Measurements from ENCODE around the gene HAND1.
A peak's percentile ranks its signal among the peaks of the same experiment; 100 is the strongest.

HAND1 gene

DNA sequence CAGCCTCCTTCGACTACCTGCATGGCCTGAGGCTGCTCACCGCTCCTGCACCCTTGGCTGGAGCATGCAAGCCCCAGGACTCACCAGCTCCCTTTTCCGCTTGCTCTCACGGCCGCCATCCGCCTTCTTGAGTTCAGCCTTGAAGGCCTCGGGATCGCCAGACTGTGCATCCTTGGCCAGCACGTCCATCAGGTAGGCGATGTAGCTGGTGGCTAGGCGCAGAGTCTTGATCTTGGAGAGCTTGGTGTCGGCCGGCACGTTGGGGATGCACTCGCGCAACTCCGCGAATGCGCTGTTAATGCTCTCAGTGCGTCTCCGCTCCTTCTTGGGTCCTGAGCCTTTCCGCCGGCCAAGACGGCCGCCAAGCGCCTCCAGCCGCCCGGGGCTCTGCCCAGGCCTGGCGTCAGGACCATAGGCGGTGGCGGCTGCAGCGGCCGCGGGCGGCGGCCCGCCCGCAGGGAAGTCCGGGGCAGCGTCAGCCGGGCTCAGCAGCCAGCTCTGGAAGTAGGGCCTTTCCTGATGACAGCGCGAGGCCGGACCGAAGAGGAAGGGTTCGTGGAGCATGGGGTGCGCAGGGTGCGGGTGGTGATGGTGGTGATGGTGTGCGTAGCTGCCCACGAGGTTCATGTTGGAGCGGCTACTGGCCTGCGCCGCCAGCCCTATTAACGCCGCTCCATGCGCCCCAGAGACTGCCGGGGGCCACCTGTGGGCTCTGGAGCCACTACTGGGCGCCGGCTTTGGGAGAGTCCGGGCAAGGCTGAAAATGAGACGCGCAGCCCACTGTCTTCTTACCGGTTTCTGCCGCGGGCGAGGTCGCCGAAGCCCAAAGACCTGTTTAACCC is 424 bp downstream of the HAND1 start:
- DNase-seq, result no peak

GRCh38 chr5:154476354-154477205 is 1.4 kb downstream of the HAND1 start:
- no peak for DNase-seq

DNA sequence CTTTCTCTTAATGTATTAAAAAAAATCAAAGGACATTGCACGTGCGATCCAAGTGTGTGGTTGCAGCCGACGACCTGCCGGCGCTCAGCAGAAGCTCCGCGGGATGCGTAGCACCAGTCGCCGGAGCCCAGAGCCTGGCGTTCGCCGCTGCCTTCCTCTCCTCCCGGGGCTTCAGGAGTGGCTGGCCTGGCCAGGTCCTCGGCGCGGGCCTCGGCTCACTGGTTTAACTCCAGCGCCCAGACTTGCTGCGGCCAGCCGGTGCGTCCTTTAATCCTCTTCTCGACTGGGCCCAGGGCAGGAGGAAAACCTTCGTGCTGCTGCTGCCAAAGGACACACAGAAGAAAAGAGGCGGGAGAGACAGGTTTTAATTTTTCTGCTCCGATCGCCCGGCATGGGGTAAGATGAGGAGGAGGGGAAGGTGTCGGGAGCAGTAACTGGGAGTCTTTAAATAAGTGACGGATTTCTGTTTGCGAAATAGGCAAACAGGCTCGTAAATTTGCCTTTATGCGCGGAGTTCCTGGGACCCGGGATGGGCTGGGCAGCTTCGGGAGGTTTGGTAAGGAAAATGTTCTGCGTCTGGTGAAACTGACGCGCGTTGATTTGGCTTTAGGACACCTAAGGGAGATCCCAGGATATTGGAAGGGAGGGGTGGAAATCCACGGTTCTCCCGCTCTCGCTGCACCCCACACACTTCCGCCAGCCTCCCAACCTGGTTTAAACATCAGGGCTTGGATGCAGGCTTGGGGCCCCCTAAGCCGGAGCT is 2.3 kb downstream of the HAND1 start:
- DNase-seq, result no peak

DNA sequence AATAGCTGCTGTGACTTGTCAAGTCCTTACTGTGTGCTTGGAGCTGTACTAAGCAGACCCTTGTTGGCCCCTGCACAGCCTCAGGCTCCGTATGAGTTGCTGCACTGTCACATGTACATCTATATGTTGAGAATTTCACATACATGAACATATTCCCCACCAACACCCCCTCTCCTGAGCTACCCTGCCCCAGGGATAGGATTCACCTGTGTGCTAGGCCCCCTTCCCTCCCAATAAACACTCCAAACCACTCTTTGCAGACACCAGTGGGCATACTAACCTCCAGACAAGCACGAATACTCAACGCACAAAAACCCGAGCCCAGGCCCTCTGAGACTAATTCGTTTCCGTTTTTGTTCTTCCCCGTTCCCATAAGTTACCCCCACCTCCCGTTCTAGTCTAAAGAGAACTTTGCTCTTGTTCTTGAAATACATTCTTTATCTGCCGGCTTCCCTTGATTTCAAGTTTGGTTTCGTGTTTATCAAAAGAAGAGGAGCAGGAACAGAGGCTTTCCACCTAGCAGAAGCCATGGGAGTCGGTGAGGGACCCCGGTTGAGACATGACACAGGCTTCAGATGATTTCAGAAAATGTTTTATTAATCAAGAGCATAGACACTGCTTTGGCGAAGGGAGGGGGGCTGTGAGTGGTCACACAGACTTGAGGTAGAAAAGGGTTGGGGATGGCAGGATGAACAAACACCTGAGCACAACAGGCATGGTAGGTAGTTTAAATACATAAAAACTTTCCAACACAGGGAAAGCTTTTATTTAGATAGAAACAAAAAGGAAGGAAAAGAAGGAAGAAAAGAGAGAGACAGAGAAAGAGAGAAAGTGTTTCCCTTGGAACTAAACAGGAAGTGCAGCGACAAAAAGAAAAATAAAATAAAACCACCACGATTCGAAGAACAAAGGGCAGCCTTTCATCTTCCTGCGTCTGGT is 3.4 kb downstream of the HAND1 start:
- no peak for DNase-seq

- no peak for DNase-seq
Measured at GRCh38 chr5:154473581-154474283, 4.3 kb downstream of the HAND1 start.

- no peak for DNase-seq
Measured at GRCh38 chr5:154472871-154473580, 5.0 kb downstream of the HAND1 start.

DNA sequence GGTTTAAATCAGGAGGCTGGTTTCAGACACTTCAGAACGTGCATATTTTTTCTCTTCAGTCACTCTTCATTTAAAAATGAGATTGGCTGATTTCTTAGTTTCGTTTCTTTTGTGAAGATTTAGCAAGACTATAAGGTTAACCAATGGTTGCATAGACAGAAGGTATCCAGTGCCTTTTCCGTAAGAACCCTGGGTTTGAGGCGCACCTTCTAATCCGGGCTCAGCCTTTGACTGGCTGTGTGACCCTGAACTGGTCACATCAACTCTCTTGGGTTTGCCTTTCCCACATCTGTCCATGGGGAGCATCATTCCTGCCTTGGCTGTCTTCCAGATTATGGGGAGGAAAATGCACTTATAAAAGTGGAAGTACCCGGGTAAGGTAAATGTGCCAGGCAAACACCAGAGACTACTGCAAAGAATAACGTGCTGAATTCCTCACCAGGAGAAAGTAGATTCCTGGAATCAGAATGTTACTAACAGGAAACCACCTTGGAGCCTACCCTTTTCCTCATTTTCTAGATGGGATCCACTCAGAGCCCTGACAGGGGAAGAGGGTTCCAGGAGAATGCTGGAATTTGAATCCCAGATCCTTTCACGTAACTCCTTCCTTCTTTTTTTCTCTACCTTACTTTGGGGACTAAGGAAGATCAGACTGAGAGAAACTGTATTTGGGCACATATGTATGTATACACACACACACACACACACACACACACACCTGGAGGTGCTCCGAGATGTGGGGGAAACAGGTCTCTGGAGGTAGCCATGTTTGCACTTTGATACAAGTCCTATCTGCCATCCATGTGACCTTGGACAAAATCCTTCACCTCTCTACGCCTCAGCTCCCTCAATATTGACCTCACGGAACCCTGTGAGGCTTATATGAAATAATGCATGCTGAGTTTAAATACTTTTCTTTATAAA is 6.8 kb downstream of the HAND1 start:
- no peak for DNase-seq

DNA sequence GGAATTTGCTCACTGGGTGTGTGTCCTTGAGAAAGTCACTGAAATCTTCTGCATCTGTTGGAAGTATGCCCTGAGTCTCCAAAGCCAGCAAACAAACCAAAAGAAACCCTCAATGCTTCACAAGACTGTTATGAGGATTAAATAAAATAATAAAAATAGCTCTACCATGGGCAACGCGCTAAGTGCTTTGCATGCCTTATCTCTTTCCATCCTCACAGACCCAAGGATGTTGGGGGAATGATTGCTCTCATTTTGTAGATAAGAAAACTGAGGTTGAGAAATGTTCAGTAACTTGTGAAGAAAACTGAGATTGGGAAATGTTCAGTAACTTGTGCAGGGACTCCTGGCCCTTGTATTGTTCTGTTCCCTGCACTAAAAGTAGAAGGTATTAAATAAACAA is 7.9 kb downstream of the HAND1 start:
- no peak for DNase-seq

DNA sequence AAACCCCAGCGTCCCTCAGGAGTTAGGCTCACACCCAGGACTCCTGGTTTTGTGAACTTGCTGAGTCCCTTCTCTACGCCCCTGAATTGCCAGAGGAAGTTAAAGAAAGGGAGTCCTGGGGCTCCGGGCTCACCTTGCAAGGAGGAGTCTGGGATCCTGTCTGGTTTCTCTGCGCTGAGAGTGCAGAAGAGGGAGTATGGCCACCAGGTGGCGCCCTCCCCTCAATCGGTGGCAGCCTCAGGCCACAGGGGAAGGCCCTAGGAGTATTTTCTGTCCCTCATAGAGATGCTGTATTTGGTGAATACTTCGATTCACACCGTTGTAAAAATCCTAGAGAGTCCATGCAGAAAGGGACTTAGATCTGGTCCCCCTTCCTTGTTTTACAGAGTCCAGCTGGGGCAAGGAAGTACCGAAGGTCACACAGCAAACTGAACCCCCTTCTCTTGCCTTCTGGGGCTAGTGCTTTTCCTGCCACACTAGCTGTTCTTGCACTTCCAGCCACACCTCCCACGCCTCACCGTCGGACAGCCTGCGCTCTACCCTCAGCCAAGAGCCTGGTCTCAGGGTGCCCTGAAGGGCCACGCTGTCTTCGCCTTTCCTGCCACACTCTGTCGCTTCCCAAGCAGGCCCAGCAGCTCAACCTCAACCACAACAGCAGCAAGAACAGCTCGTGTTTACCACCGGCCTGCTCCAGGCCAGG is 10.2 kb downstream of the HAND1 start:
- DNase-seq, result peak; percentile 50 to 58

GRCh38 chr5:154466671-154467070 is 11.4 kb downstream of the HAND1 start:
- DNase-seq, result no peak

DNA sequence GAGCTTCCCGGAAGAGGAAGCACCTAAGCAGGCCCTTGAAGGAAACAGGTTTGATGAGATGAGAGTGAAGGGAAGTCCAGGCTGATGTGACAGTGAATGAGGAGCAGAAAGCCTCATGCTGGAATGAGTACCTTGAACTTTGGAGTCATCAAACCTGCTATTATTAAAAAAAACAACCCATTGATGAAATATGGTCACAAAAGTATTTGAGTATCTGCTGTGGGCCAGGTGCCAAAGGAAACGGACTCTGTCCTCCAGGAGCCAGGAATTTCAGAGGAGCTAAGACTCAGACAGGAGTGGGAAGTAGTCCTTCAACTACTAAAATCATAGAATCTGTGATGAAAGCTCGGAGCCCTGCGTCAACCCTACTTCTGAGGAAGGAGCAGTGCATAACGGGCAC is 11.9 kb downstream of the HAND1 start:
- DNase-seq, result no peak

DNA sequence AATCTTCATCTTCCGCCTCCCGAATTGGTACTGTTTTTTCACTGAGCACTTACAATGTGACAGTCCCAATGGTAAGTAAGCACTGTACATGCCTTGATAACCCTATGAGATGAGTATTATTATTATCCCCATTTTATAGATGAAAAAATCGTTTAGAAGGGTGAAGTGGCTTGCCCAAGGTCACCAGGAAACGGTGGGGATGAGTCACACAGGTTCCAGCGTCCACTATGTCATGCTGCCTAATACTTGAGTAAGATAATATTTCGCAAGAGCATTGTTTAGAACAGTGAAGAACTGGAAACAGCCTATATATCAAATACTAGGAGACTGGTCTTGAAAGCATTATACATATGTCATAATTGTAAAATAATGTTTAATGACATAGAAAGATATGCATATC is 12.9 kb downstream of the HAND1 start:
- no peak for DNase-seq

DNA sequence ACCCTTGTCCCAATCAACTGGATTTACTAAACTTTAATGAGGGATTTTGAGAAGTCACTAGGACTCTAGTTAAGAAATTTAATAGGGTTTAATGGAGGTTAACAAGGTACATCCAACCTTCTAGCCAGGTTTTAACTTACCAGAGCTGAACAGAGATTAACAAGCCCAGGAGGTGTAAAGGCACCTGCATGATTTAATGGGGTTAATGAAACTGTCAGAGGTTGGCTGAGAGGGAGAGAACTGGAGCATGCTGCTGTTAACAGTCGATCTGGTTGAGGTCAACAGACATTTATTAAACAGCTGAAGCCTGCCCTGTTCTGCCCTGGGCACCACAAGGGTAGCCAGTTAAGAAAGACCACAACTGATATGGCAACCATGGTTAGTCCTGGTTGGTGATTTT is 13.6 kb downstream of the HAND1 start:
- DNase-seq, result no peak

- DNase-seq, result no peak
Measured at GRCh38 chr5:154461531-154461930, 16.5 kb downstream of the HAND1 start.

DNA sequence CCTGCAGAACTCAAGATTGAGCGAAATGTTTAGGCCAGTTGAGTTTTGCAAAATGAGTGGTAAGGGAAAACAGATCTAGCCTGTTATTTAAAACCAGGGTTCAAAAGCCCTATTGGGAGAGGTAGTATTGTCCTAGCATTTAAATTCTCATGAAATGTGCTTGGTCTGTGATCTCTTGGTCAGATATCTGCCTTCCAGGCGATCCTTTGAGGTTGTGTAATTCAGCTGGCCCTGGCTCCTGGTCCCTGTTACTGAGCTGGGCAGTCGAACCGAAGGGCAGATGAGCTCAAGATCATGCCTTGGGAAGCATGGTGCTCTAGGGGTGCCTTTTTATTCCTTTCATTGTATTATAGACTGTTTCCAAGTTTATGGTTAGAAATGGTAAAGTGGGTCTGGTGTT is 17.9 kb downstream of the HAND1 start:
- no peak for DNase-seq

GRCh38 chr5:154459015-154459414 is 19.0 kb downstream of the HAND1 start:
- DNase-seq, result no peak

GRCh38 chr5:154456540-154456939 is 21.5 kb downstream of the HAND1 start:
- DNase-seq, result no peak

DNA sequence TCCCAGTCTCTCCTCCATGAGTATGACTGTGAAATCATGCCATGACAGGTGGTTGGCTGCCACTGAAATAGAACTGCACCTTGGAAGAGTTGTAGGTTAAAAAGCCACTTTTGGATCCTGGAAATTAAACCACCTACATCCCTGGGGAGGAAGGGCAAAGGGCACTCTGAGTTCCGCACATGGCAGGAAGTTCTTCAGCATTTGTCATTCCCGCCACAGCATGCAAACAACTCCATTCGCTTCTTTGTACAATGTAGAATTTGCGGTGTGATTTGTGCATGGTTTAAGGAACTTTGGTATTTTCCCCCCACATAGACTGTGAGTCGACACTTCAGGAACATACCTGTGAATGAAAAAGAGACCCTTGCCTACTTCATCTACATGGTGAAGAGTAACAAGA is 22.4 kb downstream of the HAND1 start:
- DNase-seq, result no peak

DNA sequence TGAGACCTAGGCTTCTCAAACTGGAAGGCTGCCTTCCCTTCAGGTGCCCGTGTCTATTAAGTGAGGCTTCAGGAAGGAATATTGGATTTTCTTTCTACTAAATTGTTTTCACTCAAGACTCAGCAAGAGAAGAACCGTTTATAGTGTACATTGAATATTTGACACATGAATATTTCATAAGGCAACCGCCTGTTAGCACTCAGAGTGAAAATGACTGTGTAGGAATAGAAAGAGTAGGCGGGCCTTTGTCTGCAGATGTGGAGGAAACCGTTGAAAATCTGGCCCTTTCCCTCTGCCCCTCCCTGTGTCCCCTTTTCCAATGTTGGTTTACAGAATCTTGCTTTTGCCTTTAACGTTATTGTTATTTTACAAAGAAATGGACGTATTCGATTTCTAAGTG is 26.1 kb downstream of the HAND1 start:
- no peak for DNase-seq
